ENCODE data around the gene TMEM170B.
"Not testable (repeated sequence)": the region's sequence is repeated elsewhere in the genome, so short reads cannot be mapped to it uniquely, and the experiment has no call there.

Gene TMEM170B

GRCh38 chr6:11543919-11544518 is 6.5 kb downstream of the TMEM170B start:
- TF ChIP-seq LEF1 (IDR thresholded peaks at IDR 0.05; ENCODE audit: borderline replicate concordance) (no peak), CTBP1 (IDR thresholded peaks at IDR 0.05; ENCODE audit: borderline replicate concordance) (no peak), PKNOX1 (IDR thresholded peaks at IDR 0.05) (no peak), FOXK2 (IDR thresholded peaks at IDR 0.05) (no peak), BHLHE40 (IDR thresholded peaks at IDR 0.05; ENCODE audit: borderline replicate concordance) (no peak), FOXA1 (IDR thresholded peaks at IDR 0.05) (no peak), ZNF384 (IDR thresholded peaks at IDR 0.05) (no peak), ELF4 (IDR thresholded peaks at IDR 0.05) (no peak), TARDBP (IDR thresholded peaks at IDR 0.05) (no peak), FOXM1 (IDR thresholded peaks at IDR 0.05; ENCODE audit: borderline replicate concordance) (no peak), L3MBTL2 (conservative IDR thresholded peaks at IDR 0.05) (no peak)
- ChIA-PET CTCF (interaction anchor here (0.6 kb wide), 1 partner anchor 635 kb away, joined by 3 read pairs; no protein-coding TSS in a partner anchor), POLR2A (no interaction called here)
- DNase-seq (ENCODE audit: extremely low spot score), result no peak

DNA sequence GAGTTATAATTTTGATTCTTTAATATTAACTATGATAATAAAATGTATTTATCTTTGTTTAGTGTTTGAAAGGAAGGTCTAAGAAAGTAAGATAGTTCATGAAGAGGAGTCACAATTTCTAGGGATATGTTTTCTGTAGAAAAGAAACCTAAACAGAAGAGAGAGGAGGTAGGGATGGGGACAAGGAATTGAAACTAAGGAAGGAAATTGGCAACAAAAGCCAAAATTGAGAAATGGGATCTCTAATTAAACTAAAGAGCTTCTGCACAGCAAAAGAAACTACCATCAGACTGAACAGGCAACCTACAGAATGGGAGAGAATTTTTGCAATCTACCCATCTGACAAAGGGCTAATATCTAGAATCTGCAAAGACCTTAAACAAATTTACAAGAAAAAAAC is 10.3 kb downstream of the TMEM170B start:
- CTCF ChIA-PET, result not testable (repeated sequence)

DNA sequence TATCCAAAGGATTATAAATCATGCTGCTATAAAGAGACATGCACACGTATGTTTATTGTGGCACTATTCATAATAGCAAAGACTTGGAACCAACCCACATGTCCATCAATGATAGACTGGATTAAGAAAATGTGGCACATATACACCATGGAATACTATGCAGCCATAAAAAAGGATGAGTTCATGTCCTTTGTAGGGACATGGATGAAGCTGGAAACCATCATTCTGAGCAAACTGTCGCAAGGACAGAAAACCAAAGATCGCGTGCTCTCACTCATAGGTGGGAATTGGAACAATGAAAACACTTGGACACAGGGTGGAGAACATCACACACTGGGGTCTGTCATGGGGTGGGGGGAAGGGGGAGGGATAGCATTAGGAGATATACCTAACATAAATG is 11.0 kb downstream of the TMEM170B start:
- POLR2A ChIA-PET; CTCF ChIA-PET; DNase-seq (ENCODE audit: extremely low spot score): not testable (repeated sequence)

More for the DNA sequence above, 10.3 kb downstream of the TMEM170B start:
- POLR2A ChIA-PET; DNase-seq (ENCODE audit: extremely low spot score): not testable (repeated sequence)

- ChIA-PET CTCF (no interaction called here), POLR2A (no interaction called here)
- no peak for TF ChIP-seq SUZ12 (IDR thresholded peaks at IDR 0.05)
- no peak for TF ChIP-seq PKNOX1 (IDR thresholded peaks at IDR 0.05)
- no peak for TF ChIP-seq LEF1 (IDR thresholded peaks at IDR 0.05; ENCODE audit: borderline replicate concordance)
- TF ChIP-seq SP1 (IDR thresholded peaks at IDR 0.05), result no peak
- TF ChIP-seq FOXM1 (IDR thresholded peaks at IDR 0.05; ENCODE audit: borderline replicate concordance), result no peak
- no peak for TF ChIP-seq ZNF384 (IDR thresholded peaks at IDR 0.05)
- no peak for TF ChIP-seq HDGF (IDR thresholded peaks at IDR 0.05; ENCODE audit: borderline replicate concordance)
- no peak for TF ChIP-seq L3MBTL2 (conservative IDR thresholded peaks at IDR 0.05)
- no peak for TF ChIP-seq FOXA1 (IDR thresholded peaks at IDR 0.05)
- no peak for TF ChIP-seq FOXK2 (IDR thresholded peaks at IDR 0.05)
- no peak for TF ChIP-seq NFRKB (IDR thresholded peaks at IDR 0.05)
- DNase-seq (ENCODE audit: extremely low spot score), result no peak
Measured at GRCh38 chr6:11551053-11551452, 13.5 kb downstream of the TMEM170B start.

GRCh38 chr6:11552442-11552841 is 14.9 kb downstream of the TMEM170B start:
- TF ChIP-seq L3MBTL2 (conservative IDR thresholded peaks at IDR 0.05) (no peak), ARNT (IDR thresholded peaks at IDR 0.05) (no peak), CTBP1 (IDR thresholded peaks at IDR 0.05; ENCODE audit: borderline replicate concordance) (no peak), PKNOX1 (IDR thresholded peaks at IDR 0.05) (no peak), BHLHE40 (IDR thresholded peaks at IDR 0.05; ENCODE audit: borderline replicate concordance) (no peak), FOXK2 (IDR thresholded peaks at IDR 0.05) (no peak), LEF1 (IDR thresholded peaks at IDR 0.05; ENCODE audit: borderline replicate concordance) (no peak), TARDBP (IDR thresholded peaks at IDR 0.05) (no peak), SP1 (IDR thresholded peaks at IDR 0.05) (no peak), ELF4 (IDR thresholded peaks at IDR 0.05) (no peak), NFRKB (IDR thresholded peaks at IDR 0.05) (no peak), FOXA1 (IDR thresholded peaks at IDR 0.05) (no peak), HDGF (IDR thresholded peaks at IDR 0.05; ENCODE audit: borderline replicate concordance) (no peak), SUZ12 (IDR thresholded peaks at IDR 0.05) (no peak), ZNF384 (IDR thresholded peaks at IDR 0.05) (no peak), FOXM1 (IDR thresholded peaks at IDR 0.05; ENCODE audit: borderline replicate concordance) (no peak)
- POLR2A ChIA-PET, result no interaction called here
- DNase-seq (ENCODE audit: extremely low spot score), result no peak
- CTCF ChIA-PET, result no interaction called here

DNA sequence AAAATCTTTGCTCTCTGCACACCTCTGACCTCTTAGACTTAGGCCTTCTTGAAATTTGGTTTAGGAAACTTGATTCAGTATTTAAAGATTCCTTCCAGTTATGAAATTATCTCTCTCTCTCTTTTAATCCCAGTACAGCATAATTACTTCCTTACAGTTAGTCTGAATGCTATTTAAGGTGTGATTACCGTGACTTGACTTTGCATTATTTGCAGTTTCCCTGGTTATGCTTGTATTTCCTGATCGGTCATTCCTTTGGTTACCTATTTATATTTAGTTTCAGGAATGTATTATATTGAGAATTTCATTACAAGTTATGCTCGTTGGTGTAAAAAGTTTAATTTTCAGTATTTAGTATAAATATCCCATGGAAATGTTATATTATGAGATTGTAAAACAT is 16.3 kb downstream of the TMEM170B start:
- TF ChIP-seq TARDBP (IDR thresholded peaks at IDR 0.05) (no peak), L3MBTL2 (conservative IDR thresholded peaks at IDR 0.05) (no peak), PKNOX1 (IDR thresholded peaks at IDR 0.05) (no peak), HDGF (IDR thresholded peaks at IDR 0.05; ENCODE audit: borderline replicate concordance) (no peak), ARNT (IDR thresholded peaks at IDR 0.05) (no peak), SUZ12 (IDR thresholded peaks at IDR 0.05) (no peak), NFRKB (IDR thresholded peaks at IDR 0.05) (no peak), FOXM1 (IDR thresholded peaks at IDR 0.05; ENCODE audit: borderline replicate concordance) (no peak), SP1 (IDR thresholded peaks at IDR 0.05) (no peak), FOXA1 (IDR thresholded peaks at IDR 0.05) (no peak), ELF4 (IDR thresholded peaks at IDR 0.05) (no peak), BHLHE40 (IDR thresholded peaks at IDR 0.05; ENCODE audit: borderline replicate concordance) (no peak), LEF1 (IDR thresholded peaks at IDR 0.05; ENCODE audit: borderline replicate concordance) (no peak), CTBP1 (IDR thresholded peaks at IDR 0.05; ENCODE audit: borderline replicate concordance) (no peak), ZNF384 (IDR thresholded peaks at IDR 0.05) (no peak), FOXK2 (IDR thresholded peaks at IDR 0.05) (no peak)
- DNase-seq (ENCODE audit: extremely low spot score), result no peak
- ChIA-PET CTCF (interaction anchor here (0.6 kb wide), 1 partner anchor 38 kb away, joined by 3 read pairs; no protein-coding TSS in a partner anchor), POLR2A (no interaction called here)
